GM21447 (cell line): ENCODE measurements around the gene ABLIM2.
"Not testable (repeated sequence)": the region's sequence is repeated elsewhere in the genome, so short reads cannot be mapped to it uniquely, and the experiment has no call there.

Experiments used
- ATAC-seq: cut with Tn5 transposase; IDR thresholded peaks from one replicate; pipeline ENCODE4 v1.9.1; 2021; ENCODE audit not compliant: unreplicated experiment

Gene ABLIM2

GRCh38 chr4:8142556-8142955, 16.1 kb downstream of the ABLIM2 start:
- ATAC-seq, result no peak

- no peak for ATAC-seq
Observed at GRCh38 chr4:8141935-8142334, 16.7 kb downstream of the ABLIM2 start.

GRCh38 chr4:8140915-8141314, 17.7 kb downstream of the ABLIM2 start:
- no peak for ATAC-seq

GRCh38 chr4:8139726-8140125, 18.9 kb downstream of the ABLIM2 start:
- ATAC-seq, result not testable (repeated sequence)

GRCh38 chr4:8136972-8137710, 21.5 kb downstream of the ABLIM2 start:
- no peak for ATAC-seq

GRCh38 chr4:8136529-8136928, 22.1 kb downstream of the ABLIM2 start:
- ATAC-seq, result no peak

- no peak for ATAC-seq
Observed at GRCh38 chr4:8135666-8136065, 22.9 kb downstream of the ABLIM2 start.

- no peak for ATAC-seq
Observed at GRCh38 chr4:8133897-8134563, 24.6 kb downstream of the ABLIM2 start.

- no peak for ATAC-seq
Observed at GRCh38 chr4:8132947-8133705, 25.5 kb downstream of the ABLIM2 start.

- ATAC-seq, result no peak
Observed at GRCh38 chr4:8132400-8132799, 26.2 kb downstream of the ABLIM2 start.

- ATAC-seq, result no peak
Observed at GRCh38 chr4:8131826-8132225, 26.8 kb downstream of the ABLIM2 start.

- ATAC-seq, result no peak
Observed at GRCh38 chr4:8131210-8131609, 27.4 kb downstream of the ABLIM2 start.

- ATAC-seq, result no peak
Observed at GRCh38 chr4:8130346-8131066, 28.1 kb downstream of the ABLIM2 start.

- ATAC-seq, result no peak
Observed at GRCh38 chr4:8129785-8130184, 28.8 kb downstream of the ABLIM2 start.

- no peak for ATAC-seq
Observed at GRCh38 chr4:8129136-8129535, 29.5 kb downstream of the ABLIM2 start.

- ATAC-seq, result no peak
Observed at GRCh38 chr4:8128100-8128856, 30.3 kb downstream of the ABLIM2 start.

- no peak for ATAC-seq
Observed at GRCh38 chr4:8127051-8127826, 31.4 kb downstream of the ABLIM2 start.

GRCh38 chr4:8126523-8126922, 32.1 kb downstream of the ABLIM2 start:
- no peak for ATAC-seq

GRCh38 chr4:8125526-8126056, 33.0 kb downstream of the ABLIM2 start:
- ATAC-seq, result no peak

- no peak for ATAC-seq
Observed at GRCh38 chr4:8123870-8124269, 34.7 kb downstream of the ABLIM2 start.
